ENCODE results near the gene PRCD.
"Not testable (repeated sequence)": the region's sequence is repeated elsewhere in the genome, so short reads cannot be mapped to it uniquely, and the experiment has no call there.

The PRCD gene

GRCh38 chr17:76556765-76557367 lies 17.0 kb downstream of the PRCD start:
- DNase-seq (ENCODE audit: low read depth) = peak; percentile 49

GRCh38 chr17:76557368-76558197 lies 17.7 kb downstream of the PRCD start:
- DNase-seq (ENCODE audit: low read depth) = peak; percentile 86

GRCh38 chr17:76558198-76559095 lies 18.6 kb downstream of the PRCD start:
- DNase-seq (ENCODE audit: low read depth) = no peak

- not testable (repeated sequence) for DNase-seq (ENCODE audit: low read depth)
These were observed 19.6 kb downstream of the PRCD start for GRCh38 chr17:76559460-76559859.

GRCh38 chr17:76560036-76560876 lies 20.4 kb downstream of the PRCD start:
- no peak for DNase-seq (ENCODE audit: low read depth)

- DNase-seq (ENCODE audit: low read depth) = no peak
These were observed 21.0 kb downstream of the PRCD start for GRCh38 chr17:76560877-76561221.

GRCh38 chr17:76561332-76561731 lies 21.5 kb downstream of the PRCD start:
- peak; percentile 22 for DNase-seq (ENCODE audit: low read depth)

GRCh38 chr17:76561799-76562268 lies 22.0 kb downstream of the PRCD start:
- no peak for DNase-seq (ENCODE audit: low read depth)

GRCh38 chr17:76562734-76563148 lies 22.9 kb downstream of the PRCD start:
- DNase-seq (ENCODE audit: low read depth) = no peak

- DNase-seq (ENCODE audit: low read depth) = not testable (repeated sequence)
These were observed 23.5 kb downstream of the PRCD start for GRCh38 chr17:76563359-76563758.

- DNase-seq (ENCODE audit: low read depth) = not testable (repeated sequence)
These were observed 25.3 kb downstream of the PRCD start for GRCh38 chr17:76564991-76565727.

GRCh38 chr17:76565728-76566612 lies 26.1 kb downstream of the PRCD start:
- no peak for DNase-seq (ENCODE audit: low read depth)

- no peak for DNase-seq (ENCODE audit: low read depth)
These were observed 26.7 kb downstream of the PRCD start for GRCh38 chr17:76566613-76566943.

- DNase-seq (ENCODE audit: low read depth) = no peak
These were observed 27.2 kb downstream of the PRCD start for GRCh38 chr17:76566988-76567431.

GRCh38 chr17:76567634-76568432 lies 28.0 kb downstream of the PRCD start:
- no peak for DNase-seq (ENCODE audit: low read depth)

GRCh38 chr17:76568811-76569221 lies 29.0 kb downstream of the PRCD start:
- no peak for DNase-seq (ENCODE audit: low read depth)

GRCh38 chr17:76569607-76570279 lies 29.9 kb downstream of the PRCD start:
- no peak for DNase-seq (ENCODE audit: low read depth)

- no peak for DNase-seq (ENCODE audit: low read depth)
These were observed 30.6 kb downstream of the PRCD start for GRCh38 chr17:76570457-76570856.

Measured in T-helper 22 cell (primary cell).